ENCODE results near the gene GP1BA. TPM values are rescaled to one million over a fixed set of nuclear protein-coding genes. Genes with fewer than 3 reads are reported as not detected.

The GP1BA gene
- total RNA-seq, 1 experiment from 2014 or later, result not detected

- Mint-ChIP-seq H3K27ac (no peak overlapping the region), H3K36me3 (peaks cover 17% of the 10 kb centered on the region), H3K4me3 (no peak overlapping the region), H3K4me1 (peaks cover 8% of the 10 kb centered on the region; the same call in 1 of the 2 replicates), H3K27me3 (ENCODE audit: low read depth) (peaks cover 5% of the 10 kb centered on the region), H3K9me3 (no peaks in the 10 kb centered on the region)
- TF ChIP-seq ZNF317 (CRISPR knock-in tag; IDR thresholded peaks at IDR 0.05; ENCODE audit: borderline replicate concordance, low read depth) (no peak), GTF2I (CRISPR knock-in tag; conservative IDR thresholded peaks at IDR 0.05) (no peak), ZBTB21 (CRISPR knock-in tag; IDR thresholded peaks at IDR 0.05; ENCODE audit: borderline replicate concordance) (no peak), ZNF219 (CRISPR knock-in tag; IDR thresholded peaks at IDR 0.05; ENCODE audit: borderline replicate concordance) (no peak), USF2 (CRISPR knock-in tag; IDR thresholded peaks at IDR 0.05) (no peak), MAX (CRISPR knock-in tag; IDR thresholded peaks at IDR 0.05) (no peak), E2F1 (CRISPR knock-in tag; IDR thresholded peaks at IDR 0.05) (no peak), PREB (CRISPR knock-in tag; IDR thresholded peaks at IDR 0.05; ENCODE audit: borderline replicate concordance) (no peak), EMX1 (CRISPR knock-in tag; IDR thresholded peaks at IDR 0.05) (no peak), HMGXB4 (CRISPR knock-in tag; IDR thresholded peaks at IDR 0.05) (no peak), OVOL2 (CRISPR knock-in tag; IDR thresholded peaks at IDR 0.05; ENCODE audit: borderline replicate concordance) (no peak)
- DNase-seq (ENCODE audit: low spot score), result no peak
- ChIA-PET CTCF (interaction anchor here (0.7 kb wide), 1 partner anchor 185 kb away, joined by 3 read pairs; the partner anchor contains the start of gene ARRB2), POLR2A (no interaction called here)
- ATAC-seq, result no peak
These were observed 37.0 kb upstream of the GP1BA start for GRCh38 chr17:4895121-4895520.

GRCh38 chr17:4895657-4896331 is 36.3 kb upstream of the GP1BA start:
- H3K27ac Mint-ChIP-seq, result no peak overlapping the region
- H3K4me3 Mint-ChIP-seq, result no peak overlapping the region
- H3K27me3 Mint-ChIP-seq (ENCODE audit: low read depth), result peaks cover 5% of the 10 kb centered on the region
- ChIA-PET POLR2A (no interaction called here), CTCF (interaction anchor here (0.7 to 1.5 kb wide), 6 partner anchors 13 to 186 kb away, joined by 3 to 9 read pairs (median 4); partner anchors contain the start of genes ARRB2 and SPAG7)
- peaks cover 11% of the 10 kb centered on the region; the same call in 1 of the 2 replicates for H3K36me3 Mint-ChIP-seq
- TF ChIP-seq IRF2 (CRISPR knock-in tag; IDR thresholded peaks at IDR 0.05; ENCODE audit: borderline replicate concordance, low read depth), result no peak
- no peak for TF ChIP-seq EMX1 (CRISPR knock-in tag; IDR thresholded peaks at IDR 0.05)
- no peak for TF ChIP-seq ATF1 (CRISPR knock-in tag; IDR thresholded peaks at IDR 0.05)
- no peak for TF ChIP-seq FOXK1 (CRISPR knock-in tag; IDR thresholded peaks at IDR 0.05)
- TF ChIP-seq FOXP4 (CRISPR knock-in tag; IDR thresholded peaks at IDR 0.05), result no peak
- TF ChIP-seq ZNF423 (CRISPR knock-in tag; IDR thresholded peaks at IDR 0.05), result no peak
- peak; percentile 38 for ATAC-seq
- no peaks in the 10 kb centered on the region for H3K9me3 Mint-ChIP-seq
- DNase-seq (ENCODE audit: low spot score), result peak; percentile 78
- peaks cover 9% of the 10 kb centered on the region; the same call in 1 of the 2 replicates for H3K4me1 Mint-ChIP-seq
